PC-9 (cell line): ENCODE data around the gene MESP1. TPM values are rescaled to one million over a fixed set of nuclear protein-coding genes. Genes with fewer than 3 reads are reported as not detected.
A peak's percentile ranks its signal among the peaks of the same experiment; 100 is the strongest.

Experiments
- BruUV-seq: library from RNA; stranded (reverse); fragments of 400-500 nt; replicated peaks from 2 replicates; lab custom pipeline; 2021; lab: Mats Ljungman, UMichigan
- CTCF ChIA-PET: fragments of 300-600 bp; sonication (Branson Sonifier 250); formaldehyde crosslinking; loops from one replicate; lab custom pipeline; 2022; ENCODE audit warnings: antibody characterized with exemption; lab: Charles Lee
- POLR2A ChIA-PET: fragments of 300-600 bp; sonication (Branson Sonifier 250); formaldehyde crosslinking; loops from one replicate; lab custom pipeline; 2022; ENCODE audit warnings: antibody characterized with exemption; ENCODE audit not compliant: unreplicated experiment; lab: Charles Lee
- DNase-seq, 2 experiments: peaks; one replicate each; pipeline versions ENCODE4 v3.0.0 to v3.0.0-alpha.2; 2015 to 2022; ENCODE audit warnings: mixed read lengths in 1 of 2
- H2AFZ ChIP-seq: fragments of 200-600 bp; sonication (generic); 2 replicates; pipeline ENCODE4 v1.8.1; 2017; ENCODE audit warnings: antibody characterized with exemption
- H3F3A ChIP-seq: fragments of 200-600 bp; sonication (generic); 2 replicates; pipeline ENCODE4 v1.8.1; 2017; ENCODE audit warnings: antibody characterized with exemption, mild to moderate bottlenecking, low read depth; ENCODE audit not compliant: insufficient read depth
- H3K27ac ChIP-seq: fragments of 200-600 bp; sonication (generic); 2 replicates; pipeline ENCODE4 v1.6.1; 2016; ENCODE audit warnings: mixed run types
- H3K27me3 ChIP-seq: fragments of 200-600 bp; sonication (generic); 2 replicates; pipeline ENCODE4 v1.6.1; 2016; ENCODE audit warnings: low read depth, mixed run types; ENCODE audit not compliant: insufficient read depth
- H3K36me3 ChIP-seq: fragments of 200-600 bp; sonication (generic); 2 replicates; pipeline ENCODE4 v1.6.1; 2016; ENCODE audit warnings: low read depth, mixed run types
- H3K4me1 ChIP-seq: fragments of 200-600 bp; sonication (generic); replicated peaks from 2 replicates; pipeline ENCODE4 v1.6.1; 2016; ENCODE audit warnings: mixed run types; ENCODE audit not compliant: insufficient read depth
- H3K4me2 ChIP-seq: fragments of 200-600 bp; sonication (generic); 2 replicates; pipeline ENCODE4 v1.6.1; 2017; ENCODE audit warnings: mixed run types
- H3K4me3 ChIP-seq: fragments of 200-600 bp; sonication (generic); 2 replicates; pipeline ENCODE4 v1.6.1; 2016; ENCODE audit warnings: mixed run types
- H3K79me2 ChIP-seq: fragments of 200-600 bp; sonication (generic); 2 replicates; pipeline ENCODE4 v1.6.1; 2017; ENCODE audit warnings: low read depth, mixed run types
- H3K9me2 ChIP-seq: fragments of 200-600 bp; sonication (generic); 2 replicates; pipeline ENCODE4 v1.8.1; 2017; ENCODE audit warnings: mild to moderate bottlenecking; ENCODE audit not compliant: insufficient read depth
- H3K9me3 ChIP-seq: fragments of 200-600 bp; sonication (generic); 2 replicates; pipeline ENCODE4 v1.8.1; 2016; ENCODE audit warnings: low read depth; ENCODE audit not compliant: insufficient read depth
- H4K20me1 ChIP-seq: fragments of 200-600 bp; sonication (generic); 2 replicates; pipeline ENCODE4 v1.8.1; 2017; ENCODE audit not compliant: insufficient read depth
- CTCF ChIP-seq: fragments of 200-600 bp; sonication (generic); conservative IDR thresholded peaks from 2 replicates; pipeline ENCODE4 v1.6.1; 2017; ENCODE audit warnings: mixed run types, antibody characterized with exemption, mild to moderate bottlenecking, moderate library complexity
- EZH2 ChIP-seq: fragments of 200-600 bp; sonication (generic); IDR thresholded peaks from 2 replicates; pipeline ENCODE4 v1.8.0; 2017; ENCODE audit warnings: antibody characterized with exemption, low read depth
- intact Hi-C: fragments of 100-400 bp; cut with micrococcal nuclease; formaldehyde crosslinking; loops from one replicate; pipeline ENCODE4 v1.10.0; 2022; ENCODE audit not compliant: unreplicated experiment
- total RNA-seq: library from RNA; stranded (reverse); gene quantifications from 2 replicates; pipeline ENCODE4 v1.2.3, GENCODE V29; 2021

Gene MESP1
- total RNA-seq, 1 experiment from 2014 or later: 8.5 TPM

GRCh38 chr15:89754361-89755154 is 3.5 kb upstream of the MESP1 start:
- peak overlapping the region; percentile 65 for H3K4me2 ChIP-seq
- H3K9me3 ChIP-seq: no peaks in the 10 kb centered on the region
- ChIA-PET POLR2A (no interaction called here), CTCF (interaction anchor here (0.6 to 0.7 kb wide), 5 partner anchors 122 to 569 kb away, joined by 3 to 16 read pairs (median 9); no protein-coding TSS in a partner anchor)
- BruUV-seq: no TSS peak
- H3K27me3 ChIP-seq: no peaks in the 10 kb centered on the region
- no peak for TF ChIP-seq CTCF
- no peak for TF ChIP-seq EZH2
- peak; percentile 44 to 84 for DNase-seq
- H2AFZ ChIP-seq: peak overlapping the region; percentile 6; the same call in 1 of the 2 replicates
- peaks cover 52% of the 10 kb centered on the region for H3F3A ChIP-seq
- H3K9me2 ChIP-seq: no peaks in the 10 kb centered on the region
- H3K79me2 ChIP-seq: peaks cover 7% of the 10 kb centered on the region
- no peaks in the 10 kb centered on the region for H3K36me3 ChIP-seq
- intact Hi-C loops: loop anchor here (5.0 kb wide), 1 partner anchor 58 kb away; the partner anchor contains the start of gene ANPEP
- no peak overlapping the region for H3K4me3 ChIP-seq
- H4K20me1 ChIP-seq: no peaks in the 10 kb centered on the region
- H3K27ac ChIP-seq: peak overlapping the region; percentile 99
- H3K4me1 ChIP-seq: peaks cover 62% of the 10 kb centered on the region

- TF ChIP-seq CTCF (no peak), EZH2 (no peak)
- intact Hi-C loops: loop anchor here (5.0 kb wide), 1 partner anchor 58 kb away; the partner anchor contains the start of gene ANPEP
- Histone ChIP-seq H4K20me1 (no peaks in the 10 kb centered on the region), H3K27me3 (no peaks in the 10 kb centered on the region), H3K4me2 (peak overlapping the region; percentile 65; the same call in 1 of the 2 replicates), H3K4me1 (peaks cover 69% of the 10 kb centered on the region), H2AFZ (no peak overlapping the region), H3K9me3 (no peaks in the 10 kb centered on the region), H3K9me2 (no peaks in the 10 kb centered on the region), H3K4me3 (no peak overlapping the region), H3K36me3 (no peaks in the 10 kb centered on the region), H3K79me2 (peaks cover 14% of the 10 kb centered on the region), H3F3A (peaks cover 52% of the 10 kb centered on the region), H3K27ac (peak overlapping the region; percentile 99)
- BruUV-seq: no TSS peak
- DNase-seq: no peak
- ChIA-PET POLR2A (no interaction called here), CTCF (interaction anchor here (0.6 to 0.7 kb wide), 2 partner anchors 123 to 333 kb away, joined by 14 to 16 read pairs; no protein-coding TSS in a partner anchor)
Measured at GRCh38 chr15:89753855-89754254, 2.8 kb upstream of the MESP1 start.

GRCh38 chr15:89751748-89752147 is 699 bp upstream of the MESP1 start:
- no TSS peak for BruUV-seq
- Histone ChIP-seq H3K27ac (peak overlapping the region; percentile 99), H2AFZ (no peak overlapping the region; the same call in 1 of the 2 replicates), H3K9me3 (no peaks in the 10 kb centered on the region), H3F3A (peaks cover 48% of the 10 kb centered on the region), H3K27me3 (no peaks in the 10 kb centered on the region), H3K79me2 (peaks cover 22% of the 10 kb centered on the region), H3K9me2 (no peaks in the 10 kb centered on the region), H3K4me3 (peak overlapping the region; percentile 78), H3K4me1 (peaks cover 65% of the 10 kb centered on the region), H4K20me1 (no peaks in the 10 kb centered on the region), H3K4me2 (peak overlapping the region; percentile 99), H3K36me3 (no peaks in the 10 kb centered on the region)
- TF ChIP-seq CTCF (no peak), EZH2 (no peak)
- POLR2A ChIA-PET: interaction anchor here (0.7 kb wide), 1 partner anchor 282 kb away, joined by 4 read pairs; no protein-coding TSS in a partner anchor
- DNase-seq: peak; percentile 90 to 97
- intact Hi-C loops: loop anchor here (2.0 to 5.0 kb wide), 2 partner anchors 61 to 351 kb away; partner anchors contain the start of genes ANPEP and IDH2
- CTCF ChIA-PET: interaction anchor here (0.6 to 1.5 kb wide), 4 partner anchors 11 to 137 kb away, joined by 3 to 4 read pairs (median 4); partner anchors contain the start of gene ANPEP
